Right renal cortex interstitium (tissue), 3 donors: ENCODE measurements around the gene PCDHGB4. TPM values are rescaled to one million over a fixed set of nuclear protein-coding genes. Genes with fewer than 3 reads are reported as not detected.
"Not testable (repeated sequence)": the region's sequence is repeated elsewhere in the genome, so short reads cannot be mapped to it uniquely, and the experiment has no call there.

Experiments
- DNase-seq, 3 donors: peaks; one replicate each; pipeline ENCODE4 v3.0.0-alpha.2; 2013; ENCODE audit warnings: low read depth in 3 of 3, low spot score in 2 of 3
- polyA plus RNA-seq, 3 donors: library from polyadenylated mRNA; unstranded; fragments of 120-200 nt; gene quantifications; one replicate each; pipeline ENCODE4 v1.2.1, GENCODE V29; 2013; ENCODE audit not compliant: insufficient read length in 3 of 3

Gene PCDHGB4
- polyA plus RNA-seq, 3 donors: 5.3 to 6.0 (median 5.5) TPM

DNA sequence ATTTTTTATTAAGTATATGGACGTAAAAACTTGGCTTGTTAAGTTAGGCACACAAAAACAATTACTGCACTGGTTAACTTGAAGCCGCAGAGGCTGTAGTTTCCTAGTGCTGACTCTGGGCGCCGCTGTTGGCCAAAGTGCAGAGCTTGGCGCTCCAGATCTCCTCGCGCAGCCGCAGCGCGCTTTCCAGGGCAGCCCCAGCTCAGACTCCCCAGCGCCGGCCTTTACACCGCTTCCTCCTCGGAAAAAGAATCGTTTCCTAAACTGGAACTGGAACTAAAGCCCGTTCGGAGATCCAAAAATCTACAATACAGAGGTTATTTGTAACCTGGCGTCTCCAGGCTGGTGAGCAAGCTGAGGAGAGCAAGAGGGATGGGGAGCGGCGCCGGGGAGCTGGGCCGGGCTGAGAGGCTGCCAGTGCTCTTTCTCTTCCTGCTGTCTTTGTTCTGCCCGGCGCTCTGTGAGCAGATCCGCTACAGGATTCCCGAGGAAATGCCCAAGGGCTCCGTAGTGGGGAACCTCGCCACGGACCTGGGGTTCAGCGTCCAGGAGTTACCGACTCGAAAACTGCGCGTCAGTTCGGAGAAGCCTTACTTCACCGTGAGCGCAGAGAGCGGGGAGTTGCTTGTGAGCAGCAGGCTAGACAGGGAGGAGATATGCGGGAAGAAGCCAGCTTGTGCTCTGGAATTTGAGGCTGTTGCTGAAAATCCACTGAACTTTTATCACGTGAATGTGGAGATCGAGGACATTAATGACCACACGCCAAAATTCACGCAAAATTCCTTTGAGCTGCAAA, 10.5 kb downstream of the PCDHGB4 start, which contains the start of gene PCDHGB5:
TSS of gene PCDHGB5 (plus strand) at position 192 of the 796 bp plus-strand sequence. CDS start at position 373, 181 bp downstream.
- DNase-seq: not testable (repeated sequence)

- no peak for DNase-seq
Measured at GRCh38 chr5:141398608-141399007, 11.1 kb downstream of the PCDHGB4 start.

- no peak for DNase-seq
Measured at GRCh38 chr5:141399555-141400258, 12.2 kb downstream of the PCDHGB4 start.

GRCh38 chr5:141402553-141403243, 15.2 kb downstream of the PCDHGB4 start, which contains the start of gene PCDHGA9:
TSS of gene PCDHGA9 (plus strand) at chr5:141402778. CDS start at chr5:141402953, 175 bp downstream.
- no peak for DNase-seq

- DNase-seq: no peak
Measured at GRCh38 chr5:141403387-141403786, 15.9 kb downstream of the PCDHGB4 start.

GRCh38 chr5:141407790-141408505, 20.4 kb downstream of the PCDHGB4 start, which contains the start of gene PCDHGB6:
TSS of gene PCDHGB6 (plus strand) at chr5:141408021. CDS start at chr5:141408203, 182 bp downstream.
- DNase-seq: not testable (repeated sequence)

DNA sequence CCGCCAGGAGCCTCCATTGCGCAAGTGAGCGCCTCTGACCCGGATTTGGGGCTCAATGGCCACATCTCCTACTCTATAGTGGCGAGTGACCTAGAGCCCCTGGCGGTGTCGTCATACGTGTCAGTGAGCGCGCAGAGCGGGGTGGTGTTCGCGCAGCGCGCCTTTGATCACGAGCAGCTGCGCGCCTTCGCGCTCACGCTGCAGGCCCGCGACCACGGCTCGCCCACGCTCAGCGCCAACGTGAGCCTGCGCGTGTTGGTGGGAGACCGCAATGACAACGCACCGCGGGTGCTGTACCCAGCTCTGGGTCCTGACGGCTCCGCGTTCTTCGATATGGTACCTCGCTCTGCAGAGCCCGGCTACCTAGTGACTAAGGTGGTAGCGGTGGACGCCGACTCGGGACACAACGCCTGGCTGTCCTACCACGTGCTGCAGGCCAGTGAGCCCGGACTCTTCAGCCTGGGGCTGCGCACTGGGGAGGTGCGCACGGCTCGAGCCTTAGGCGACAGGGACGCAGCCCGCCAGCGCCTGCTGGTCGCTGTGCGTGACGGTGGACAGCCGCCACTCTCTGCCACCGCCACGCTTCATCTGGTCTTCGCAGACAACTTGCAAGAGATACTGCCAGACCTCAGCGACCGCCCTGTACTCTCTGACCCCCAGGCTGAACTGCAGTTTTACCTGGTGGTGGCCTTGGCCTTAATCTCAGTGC, 22.3 kb downstream of the PCDHGB4 start:
- no peak for DNase-seq

DNA sequence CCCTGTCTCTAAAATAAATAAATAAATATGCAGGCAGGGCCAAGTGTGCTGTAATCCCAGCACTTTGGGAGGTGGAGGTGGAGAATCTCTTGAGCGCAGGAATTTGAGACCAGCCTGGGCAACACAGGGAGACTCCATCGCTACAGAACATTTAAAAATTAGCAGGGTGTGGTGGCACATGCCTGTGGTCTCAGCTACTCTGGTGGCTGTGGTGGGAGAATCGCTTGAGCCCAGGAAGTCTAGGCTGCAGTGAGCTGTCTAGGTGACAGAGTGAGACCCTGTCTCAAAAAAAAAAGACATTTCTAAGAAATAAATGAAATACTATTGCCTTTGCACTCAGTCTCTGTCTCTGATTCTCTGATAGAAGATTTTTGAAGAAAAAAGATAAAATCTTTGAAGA, 24.1 kb downstream of the PCDHGB4 start:
- DNase-seq: no peak

DNA sequence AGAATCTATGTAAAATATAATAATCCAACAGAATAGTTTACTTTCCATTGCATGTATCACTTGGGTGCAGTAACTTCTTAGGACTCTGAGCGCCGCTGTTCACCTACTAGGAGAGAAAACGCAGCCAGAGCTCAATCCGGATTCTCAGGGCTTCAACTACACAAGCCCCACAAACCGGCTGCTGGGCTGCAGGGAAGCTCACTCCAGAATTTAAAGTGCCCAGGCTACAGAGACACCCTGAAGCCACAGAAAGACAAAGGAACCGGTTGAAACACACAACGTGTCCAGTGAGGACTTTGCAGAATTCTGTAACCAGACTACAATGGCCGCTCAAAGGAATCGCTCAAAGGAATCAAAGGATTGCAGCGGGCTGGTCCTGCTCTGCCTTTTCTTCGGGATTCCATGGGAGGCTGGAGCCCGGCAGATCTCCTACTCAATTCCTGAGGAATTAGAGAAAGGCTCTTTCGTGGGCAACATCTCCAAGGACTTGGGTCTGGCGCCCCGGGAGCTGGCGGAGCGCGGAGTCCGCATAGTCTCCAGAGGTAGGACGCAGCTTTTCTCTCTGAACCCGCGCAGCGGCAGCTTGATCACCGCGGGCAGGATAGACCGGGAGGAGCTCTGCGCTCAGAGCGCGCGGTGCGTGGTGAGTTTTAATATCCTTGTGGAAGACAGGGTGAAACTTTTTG, 25.5 kb downstream of the PCDHGB4 start, which contains the start of gene PCDHGA10:
TSS of gene PCDHGA10 (plus strand) at position 134 of the 686 bp plus-strand sequence. CDS start at position 323, 189 bp downstream.
- DNase-seq: no peak

GRCh38 chr5:141413540-141414069, 26.1 kb downstream of the PCDHGB4 start:
- DNase-seq: no peak

GRCh38 chr5:141414548-141415274, 27.2 kb downstream of the PCDHGB4 start:
- DNase-seq: not testable (repeated sequence)

- DNase-seq: not testable (repeated sequence)
Measured at GRCh38 chr5:141415275-141415618, 27.7 kb downstream of the PCDHGB4 start.

GRCh38 chr5:141417494-141418172, 30.1 kb downstream of the PCDHGB4 start, which contains the start of gene PCDHGB7:
TSS of gene PCDHGB7 (plus strand) at chr5:141417677. CDS start at chr5:141417860, 183 bp downstream.
- peak in 1 of 3 donors; percentile 29 for DNase-seq

DNA sequence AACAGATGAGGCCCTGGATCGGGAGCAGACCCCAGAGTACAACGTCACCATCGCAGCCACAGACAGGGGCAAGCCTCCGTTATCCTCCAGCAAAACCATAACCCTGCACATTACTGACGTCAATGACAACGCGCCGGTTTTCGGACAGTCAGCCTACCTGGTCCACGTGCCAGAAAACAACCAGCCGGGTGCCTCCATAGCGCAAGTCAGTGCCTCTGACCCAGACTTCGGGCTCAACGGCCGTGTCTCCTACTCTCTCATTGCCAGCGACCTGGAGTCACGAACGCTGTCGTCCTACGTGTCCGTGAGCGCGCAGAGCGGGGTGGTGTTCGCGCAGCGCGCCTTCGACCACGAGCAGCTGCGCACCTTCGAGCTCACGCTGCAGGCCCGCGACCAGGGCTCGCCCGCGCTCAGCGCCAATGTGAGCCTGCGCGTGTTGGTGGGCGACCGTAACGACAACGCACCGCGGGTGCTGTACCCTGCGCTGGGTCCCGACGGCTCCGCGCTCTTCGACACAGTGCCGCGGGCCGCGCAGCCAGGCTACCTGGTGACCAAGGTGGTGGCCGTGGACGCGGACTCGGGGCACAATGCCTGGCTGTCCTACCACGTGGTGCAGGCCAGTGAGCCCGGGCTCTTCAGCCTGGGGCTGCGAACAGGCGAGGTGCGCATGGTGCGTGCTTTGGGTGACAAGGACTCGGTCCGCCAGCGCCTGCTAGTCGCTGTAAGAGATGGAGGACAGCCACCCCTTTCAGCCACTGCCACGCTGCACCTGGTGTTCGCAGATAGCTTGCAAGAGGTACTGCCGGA, 31.8 kb downstream of the PCDHGB4 start:
- DNase-seq: no peak

GRCh38 chr5:141420855-141421488, 33.5 kb downstream of the PCDHGB4 start, which contains the start of gene PCDHGA11:
TSS of gene PCDHGA11 (plus strand) at chr5:141421051. CDS start at chr5:141421228, 177 bp downstream.
- DNase-seq: no peak

- no peak for DNase-seq
Measured at GRCh38 chr5:141421489-141421855, 34.0 kb downstream of the PCDHGB4 start.
